NCI-H1417 (cell line): ENCODE results near the gene PRSS36.
A peak's percentile ranks its signal among the peaks of the same experiment; 100 is the strongest.
"Not testable (repeated sequence)": the region's sequence is repeated elsewhere in the genome, so short reads cannot be mapped to it uniquely, and the experiment has no call there.

Experiments used
- DNase-seq, 3 experiments: peaks; one replicate each; lab custom pipeline; 2025; lab: John Stamatoyannopoulos, UW

Gene PRSS36

DNA sequence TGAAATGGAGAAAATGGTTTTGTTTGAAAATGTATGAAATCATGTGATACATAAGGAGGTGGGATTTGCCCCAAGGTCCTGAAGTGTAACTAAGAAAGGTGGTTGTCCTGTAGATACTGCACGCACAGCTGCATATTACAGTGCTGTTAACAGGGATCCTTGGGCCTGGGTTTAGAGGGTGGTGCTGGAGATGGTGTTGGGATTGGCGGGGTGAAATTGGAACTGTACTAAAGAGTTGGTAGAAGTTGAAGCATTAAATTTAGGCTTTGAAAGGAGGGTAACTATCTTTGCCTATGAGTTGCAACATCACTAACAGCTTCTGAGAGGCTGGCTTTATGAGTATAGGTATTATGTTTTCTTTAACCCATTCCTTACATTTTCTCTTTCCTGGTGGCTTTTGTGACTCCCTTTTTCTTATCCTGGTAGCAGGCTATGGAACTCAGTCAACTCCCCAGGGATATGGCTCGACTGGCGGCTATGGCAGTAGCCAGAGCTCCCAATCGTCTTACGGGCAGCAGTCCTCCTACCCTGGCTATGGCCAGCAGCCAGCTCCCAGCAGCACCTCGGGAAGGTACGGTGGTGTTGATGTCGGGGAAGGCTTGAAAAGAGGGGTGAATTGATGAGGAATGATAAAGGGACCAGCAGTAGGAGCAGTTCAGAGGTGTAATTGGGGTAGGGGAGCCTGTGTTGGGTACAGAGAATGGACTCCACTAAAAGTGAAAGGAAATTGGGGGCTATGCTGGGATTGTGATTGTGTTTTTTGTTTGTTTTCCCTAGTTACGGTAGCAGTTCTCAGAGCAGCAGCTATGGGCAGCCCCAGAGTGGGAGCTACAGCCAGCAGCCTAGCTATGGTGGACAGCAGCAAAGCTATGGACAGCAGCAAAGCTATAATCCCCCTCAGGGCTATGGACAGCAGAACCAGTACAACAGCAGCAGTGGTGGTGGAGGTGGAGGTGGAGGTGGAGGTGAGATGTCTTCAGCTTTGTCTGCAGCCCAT lies 33.9 kb upstream of the PRSS36 start:
- DNase-seq: no peak

DNA sequence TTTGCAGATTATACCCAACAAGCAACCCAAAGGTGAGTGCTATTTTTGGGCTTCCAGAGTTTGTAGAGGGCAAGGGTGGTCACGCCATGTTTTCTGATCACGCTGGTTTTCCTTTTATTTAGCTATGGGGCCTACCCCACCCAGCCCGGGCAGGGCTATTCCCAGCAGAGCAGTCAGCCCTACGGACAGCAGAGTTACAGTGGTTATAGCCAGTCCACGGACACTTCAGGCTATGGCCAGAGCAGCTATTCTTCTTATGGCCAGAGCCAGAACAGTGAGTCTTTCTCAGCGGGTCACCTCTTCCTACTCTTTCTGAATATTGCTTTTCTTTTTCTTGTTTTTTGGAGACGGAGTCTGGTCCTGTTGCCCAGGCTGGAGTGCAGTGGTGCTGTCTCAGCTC lies 32.5 kb upstream of the PRSS36 start:
- DNase-seq: no peak

GRCh38 chr16:31181102-31181830 lies 31.4 kb upstream of the PRSS36 start:
- DNase-seq: peak in 1 of 3 experiments; percentile 56

DNA sequence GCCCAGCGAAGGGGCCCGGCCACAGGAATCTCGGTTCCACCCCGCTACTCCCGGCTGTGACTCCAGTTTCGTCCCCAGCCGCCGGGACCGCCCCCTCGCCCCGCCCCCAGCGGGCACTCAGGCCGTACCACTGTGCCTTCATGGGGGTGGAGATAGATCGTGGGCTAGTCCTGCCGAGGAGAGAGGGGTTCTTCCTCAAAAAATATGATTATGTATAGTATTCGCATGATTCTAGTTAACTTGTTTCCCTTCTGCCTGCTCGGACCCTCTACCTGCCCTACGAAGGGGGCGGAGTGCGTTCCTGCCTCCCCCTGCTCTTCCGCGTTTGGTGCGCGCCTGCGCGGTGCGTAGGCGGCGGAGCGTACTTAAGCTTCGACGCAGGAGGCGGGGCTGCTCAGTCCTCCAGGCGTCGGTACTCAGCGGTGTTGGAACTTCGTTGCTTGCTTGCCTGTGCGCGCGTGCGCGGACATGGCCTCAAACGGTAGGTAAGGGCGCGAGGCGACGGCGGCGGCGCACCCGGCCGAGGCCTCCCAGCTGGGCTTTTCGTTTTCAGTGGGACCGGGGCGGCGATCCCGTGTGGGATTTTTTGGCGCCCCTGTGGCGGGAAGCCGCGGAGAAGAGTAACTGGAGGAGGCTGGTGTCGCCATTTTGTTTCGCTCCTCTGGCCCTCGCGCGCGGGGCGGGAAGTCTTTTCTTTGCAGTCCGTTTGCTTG lies 30.0 kb upstream of the PRSS36 start, which contains the start of gene FUS:
Gene FUS (plus strand): TSS at position 393 of the 713 bp plus-strand sequence. CDS start 76 bp downstream, at position 469.
- peak; percentile 84 to 95 (median 94) for DNase-seq

DNA sequence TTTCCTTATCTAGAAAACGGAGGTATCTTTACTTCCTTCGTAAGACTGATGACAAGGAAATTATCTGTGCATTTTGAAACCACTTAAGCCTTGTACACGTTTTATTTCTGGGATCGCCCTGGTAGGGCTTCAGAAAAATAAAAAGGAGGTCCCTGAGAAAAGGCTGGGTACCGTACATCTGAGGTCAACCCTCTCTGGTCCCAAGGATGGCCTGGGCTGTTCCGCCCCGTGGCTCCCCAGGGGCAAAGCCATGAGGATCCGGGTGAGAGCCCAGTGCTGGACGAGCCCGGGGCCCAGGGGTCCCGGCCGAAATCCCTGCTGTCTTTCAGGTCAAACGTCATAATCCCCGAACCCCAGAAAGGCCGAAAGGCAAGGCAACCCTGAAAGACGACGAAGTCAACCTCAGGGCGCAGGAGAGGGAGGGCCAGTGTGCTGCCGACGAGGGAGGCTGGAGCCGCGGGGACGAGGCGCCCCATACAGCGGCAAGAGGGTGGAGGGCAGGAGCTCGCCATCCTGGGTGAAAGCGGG lies 29.4 kb upstream of the PRSS36 start:
- DNase-seq: peak in 1 of 3 experiments; percentile 43

GRCh38 chr16:31177136-31177535 lies 27.3 kb upstream of the PRSS36 start:
- peak in 1 of 3 experiments; percentile 79 for DNase-seq

DNA sequence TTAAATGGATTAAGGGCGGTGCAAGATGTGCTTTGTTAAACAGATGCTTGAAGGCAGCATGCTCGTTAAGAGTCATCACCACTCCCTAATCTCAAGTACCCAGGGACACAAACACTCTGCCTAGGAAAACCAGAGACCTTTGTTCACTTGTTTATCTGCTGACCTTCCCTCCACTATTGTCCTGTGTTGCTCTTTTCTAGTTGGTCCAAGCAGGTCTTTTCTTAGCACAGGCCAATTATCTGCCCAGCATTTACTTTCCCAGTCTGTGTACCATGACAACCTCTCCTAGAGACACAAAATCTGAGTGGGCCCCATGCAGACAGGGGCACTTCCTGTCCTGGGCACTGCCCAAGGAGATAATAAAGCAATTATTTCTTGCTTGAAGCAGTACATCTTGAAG lies 20.2 kb upstream of the PRSS36 start:
- peak in 2 of 3 experiments; percentile 54 to 87 for DNase-seq

GRCh38 chr16:31168848-31169247 lies 19.0 kb upstream of the PRSS36 start:
- no peak for DNase-seq

DNA sequence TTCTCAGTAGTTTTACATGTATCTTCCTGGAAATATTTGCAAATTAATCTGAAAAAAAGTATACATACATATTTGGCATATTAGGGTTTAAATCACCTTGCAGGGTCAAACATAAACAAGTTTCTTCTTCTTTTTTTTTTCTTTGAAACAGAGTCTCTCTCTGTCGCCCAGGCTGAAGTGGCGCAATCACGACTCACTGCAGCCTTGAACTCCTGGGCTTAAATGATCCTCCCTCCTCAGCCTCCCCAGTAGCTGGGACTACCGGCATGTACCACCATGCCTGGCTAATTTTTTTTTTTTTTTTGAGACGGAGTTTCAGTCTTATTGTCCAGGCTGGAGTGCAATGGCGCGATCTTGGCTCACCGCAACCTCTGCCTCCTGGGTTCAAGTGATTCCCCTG lies 17.4 kb upstream of the PRSS36 start:
- DNase-seq: no peak

GRCh38 chr16:31157136-31157535 lies 7.3 kb upstream of the PRSS36 start:
- peak in 1 of 3 experiments; percentile 9 for DNase-seq

DNA sequence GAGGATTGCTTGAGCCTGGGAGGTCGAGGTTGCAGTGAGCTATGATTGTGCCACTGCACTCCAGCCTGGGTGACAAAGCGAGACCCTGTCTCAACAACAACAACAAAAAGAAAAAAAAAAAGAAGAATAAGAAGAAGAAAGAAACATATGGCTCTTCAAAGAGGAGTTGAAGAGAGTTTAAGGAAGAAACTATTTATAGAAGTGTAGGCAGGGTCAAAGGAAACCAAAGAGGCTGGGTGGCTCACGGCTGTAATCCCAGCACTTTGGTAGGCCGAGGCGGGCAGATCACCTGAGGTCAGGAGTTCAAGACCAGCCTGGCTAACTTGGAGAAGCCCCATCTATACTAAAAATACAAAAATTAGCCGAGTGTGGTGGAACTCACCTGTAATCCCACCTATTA lies 1.1 kb upstream of the PRSS36 start:
- DNase-seq: not testable (repeated sequence)

DNA sequence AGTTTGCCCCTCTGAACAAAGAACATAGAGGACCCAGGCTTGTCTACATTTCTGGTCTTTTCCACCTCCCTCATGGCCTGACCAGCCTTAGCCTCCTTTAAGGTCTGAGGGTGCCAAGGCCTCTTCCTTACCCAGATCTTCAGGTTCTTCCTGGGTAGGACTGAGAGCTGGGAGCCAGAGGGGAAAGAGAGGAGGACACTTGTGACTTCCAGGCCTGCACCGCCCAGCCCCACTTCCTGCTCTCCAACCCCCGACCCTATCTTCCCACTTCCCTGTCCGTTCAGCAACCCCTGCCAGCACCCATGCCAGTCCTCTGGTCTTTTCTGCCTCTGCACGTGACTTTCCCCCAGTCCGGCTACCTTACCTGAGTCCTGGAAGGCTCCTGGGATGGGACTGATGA lies 534 bp downstream of the PRSS36 start:
- no peak for DNase-seq

DNA sequence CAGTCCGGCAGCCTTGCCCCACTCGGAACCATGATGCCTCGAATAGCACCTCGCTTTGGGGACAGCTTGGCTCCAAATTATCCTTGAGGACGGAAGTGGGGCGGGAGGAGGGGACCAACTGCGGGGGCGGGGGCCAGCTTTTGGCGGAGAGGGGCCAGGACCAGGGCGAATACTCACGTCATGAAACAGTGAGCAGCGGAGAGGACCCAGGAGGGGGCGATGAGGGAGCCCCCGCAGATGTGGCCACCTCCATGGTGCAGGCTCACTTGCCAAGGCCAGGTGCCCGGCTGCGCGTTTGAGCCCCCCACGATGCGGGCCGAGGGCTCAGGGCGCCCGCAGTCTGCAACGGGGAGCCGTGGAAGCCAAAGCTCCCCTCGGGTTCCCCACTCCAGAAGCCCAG lies 970 bp downstream of the PRSS36 start:
- DNase-seq: no peak

DNA sequence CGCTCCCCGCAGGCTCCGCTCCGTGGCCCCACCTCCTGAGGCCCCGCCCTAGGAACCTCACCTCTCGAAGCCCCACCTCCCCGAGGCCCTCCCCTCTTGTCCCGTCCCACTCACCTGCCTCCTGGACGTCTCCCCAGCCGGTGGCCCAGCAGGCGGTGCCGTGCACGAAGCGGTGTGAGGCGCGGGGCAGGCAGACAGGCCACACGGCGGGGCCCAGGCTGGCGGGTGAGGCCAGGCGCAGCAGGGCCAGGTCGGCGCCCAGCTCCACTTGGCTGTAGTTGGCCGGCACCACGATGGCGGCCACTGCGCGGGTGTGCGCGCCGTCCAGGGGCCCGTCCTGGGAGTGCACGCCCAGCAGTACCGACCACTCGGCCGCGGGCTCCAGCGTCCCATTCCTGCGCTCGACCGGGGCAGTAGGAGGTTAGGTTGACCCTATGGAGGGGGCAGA lies 1.6 kb downstream of the PRSS36 start:
- no peak for DNase-seq

DNA sequence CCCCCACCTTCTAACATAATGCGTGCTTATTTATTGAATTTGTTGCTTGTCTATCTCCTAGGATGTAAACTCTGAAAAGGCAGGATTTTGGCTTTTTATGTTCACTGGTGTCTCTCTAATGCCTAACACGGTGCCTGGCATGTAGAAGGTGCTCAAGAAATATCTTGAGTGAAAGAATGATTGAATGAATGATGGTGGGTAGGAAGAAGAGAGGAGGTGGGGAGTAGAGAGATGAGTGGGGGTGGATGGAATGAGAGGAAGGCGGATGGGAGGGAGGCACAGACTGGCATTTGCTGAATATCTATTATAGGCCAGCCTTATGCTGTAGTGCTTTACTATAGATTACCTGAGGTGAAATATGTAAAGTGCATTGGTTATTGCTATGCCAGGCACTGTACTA lies 2.3 kb downstream of the PRSS36 start:
- no peak for DNase-seq

DNA sequence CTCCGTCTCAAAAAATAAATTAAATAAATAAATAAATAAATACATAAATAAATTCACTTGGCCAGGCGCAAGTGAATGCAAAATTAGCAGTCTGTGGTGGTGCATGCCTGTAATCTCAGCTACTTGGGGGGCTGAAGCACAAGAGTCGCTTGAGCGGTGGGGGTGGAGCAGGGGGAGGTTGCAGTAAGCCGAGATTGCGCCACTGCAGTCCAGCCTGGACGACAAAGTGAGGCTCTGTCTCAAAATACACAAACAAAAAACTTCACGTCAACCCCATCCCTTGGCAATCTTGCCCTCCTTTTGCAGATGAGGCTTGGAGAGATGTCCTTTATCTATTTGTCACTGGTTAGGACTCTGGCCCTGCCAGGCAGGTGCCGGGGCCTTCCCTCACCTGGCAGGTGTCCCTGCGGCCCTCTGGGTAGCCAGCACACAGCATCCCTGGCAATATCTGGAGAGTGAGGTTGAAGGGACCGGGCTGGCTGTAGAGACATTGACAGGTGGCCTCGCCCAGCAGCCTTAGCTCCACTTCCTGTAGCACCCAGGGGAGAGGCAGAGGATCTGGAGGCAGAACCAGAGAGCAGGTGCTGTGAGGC lies 4.4 kb downstream of the PRSS36 start:
- DNase-seq: peak in 1 of 3 experiments; percentile 12

DNA sequence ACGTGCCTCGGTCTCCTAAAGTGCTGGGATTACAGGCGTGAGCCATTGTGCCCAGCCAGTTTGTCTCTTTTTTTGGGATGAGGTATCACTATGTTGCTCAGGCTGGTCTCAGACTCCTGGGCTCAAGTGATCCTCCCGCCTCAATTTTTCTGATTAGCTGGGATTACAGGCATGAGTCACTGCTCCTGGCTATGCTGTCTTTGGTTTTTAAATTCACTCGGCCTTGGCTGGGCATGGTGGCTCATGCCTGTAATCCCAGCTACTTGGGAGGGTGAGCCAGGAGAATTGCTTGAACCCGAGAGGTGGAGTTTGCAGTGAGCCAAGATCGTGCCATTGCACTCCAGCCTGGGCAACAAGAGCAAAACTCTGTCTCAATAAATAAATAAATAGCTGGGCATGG lies 5.4 kb downstream of the PRSS36 start:
- DNase-seq: not testable (repeated sequence)

GRCh38 chr16:31143694-31144148 lies 6.1 kb downstream of the PRSS36 start:
- no peak for DNase-seq

DNA sequence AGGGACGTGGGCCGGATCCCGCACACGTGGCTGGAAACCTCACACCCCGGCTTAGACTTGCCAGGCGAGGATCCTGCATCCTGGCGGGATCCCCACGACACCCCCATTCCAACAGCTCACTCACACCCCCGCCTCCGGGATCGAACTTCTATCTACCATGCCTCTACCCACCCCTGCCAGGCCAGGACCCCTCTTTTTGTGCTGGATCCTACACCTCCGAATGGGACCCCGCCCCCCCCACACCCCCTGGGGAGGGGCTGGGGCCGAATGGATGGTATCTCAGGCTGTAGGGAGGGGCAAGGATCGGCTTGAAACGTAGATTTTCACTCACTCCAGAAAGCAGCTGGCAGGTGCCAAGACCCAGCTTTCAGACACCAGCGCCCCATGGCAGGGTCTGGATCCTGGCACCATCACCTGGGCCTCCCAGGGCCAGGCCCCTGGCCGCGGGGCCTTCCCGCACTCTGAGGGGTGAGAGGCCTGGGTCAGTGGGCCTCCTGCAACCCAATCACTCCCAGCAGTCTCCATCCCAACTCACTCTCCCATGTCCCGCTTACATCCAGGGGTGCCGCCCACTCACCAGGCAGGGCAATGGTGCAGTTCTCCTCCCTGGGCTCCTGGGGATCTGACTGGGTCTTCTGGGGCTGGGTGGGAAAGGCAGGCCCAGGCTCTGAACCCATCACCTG lies 6.7 kb downstream of the PRSS36 start:
- DNase-seq: no peak
